Tibial nerve (tissue), 4 donors: ENCODE measurements around the gene CDKN2A. TPM values are rescaled to one million over a fixed set of nuclear protein-coding genes. Genes with fewer than 3 reads are reported as not detected.

ENCODE experiments used
- DNase-seq, 2 donors: peaks; one replicate each; pipeline ENCODE4 v3.0.0-alpha.2; 2019; ENCODE audit warnings: low spot score in 2 of 2
- H3K27ac ChIP-seq, 4 donors: fragments of 200-600 bp; sonication (generic) in 3 of 4; one replicate each; pipeline ENCODE4 v1.5.1; 2017 to 2019; ENCODE audit warnings: mild to moderate bottlenecking in 1 of 4
- H3K27me3 ChIP-seq, 2 donors: fragments of 200-600 bp; sonication (generic) in 1 of 2; one replicate each; pipeline versions ENCODE4 v1.5.1 to v1.6.0; 2017 to 2019
- H3K36me3 ChIP-seq, 3 donors: fragments of 200-600 bp; sonication (generic); one replicate each; pipeline ENCODE4 v1.5.1; 2018 to 2019
- H3K4me1 ChIP-seq, 4 donors: fragments of 200-600 bp; sonication (generic) in 3 of 4; one replicate each; pipeline ENCODE4 v1.5.1; 2017 to 2019
- H3K4me3 ChIP-seq, 4 donors: fragments of 200-600 bp; sonication (generic) in 3 of 4; one replicate each; pipeline ENCODE4 v1.5.1; 2017 to 2019; ENCODE audit warnings: mild to moderate bottlenecking in 1 of 4, moderate library complexity in 1 of 4
- H3K9me3 ChIP-seq, 4 donors: fragments of 200-600 bp; sonication (generic) in 3 of 4; one replicate each; pipeline ENCODE4 v1.5.1; 2017 to 2019
- CTCF ChIP-seq, 5 experiments: fragments of 200-600 bp in 3 of 5; fragments of 450-650 bp in 2 of 5; sonication (generic) in 3 of 5; IDR thresholded peaks; one replicate each; pipeline ENCODE4 v1.5.1; 2016 to 2019; ENCODE audit warnings: antibody characterized with exemption in 5 of 5, mild to moderate bottlenecking in 3 of 5, moderate library complexity in 2 of 5
- EP300 ChIP-seq, 2 donors: sonication (generic); formaldehyde crosslinking; IDR thresholded peaks; one replicate each; pipeline ENCODE4 v1.6.1; 2017; ENCODE audit warnings: antibody characterized with exemption in 2 of 2, mild to moderate bottlenecking in 1 of 2
- POLR2A ChIP-seq, 2 donors: fragments of 450-650 bp; IDR thresholded peaks; one replicate each; pipeline ENCODE4 v1.6.1; 2017; ENCODE audit warnings: antibody characterized with exemption in 2 of 2, mild to moderate bottlenecking in 2 of 2, moderate library complexity in 2 of 2
- WGBS, 2 donors: methylation state at CpG; one replicate each; pipeline ENCODE4 v1.1.5; 2018; 5-methylcytosine and 5-hydroxymethylcytosine counted together
- total RNA-seq, 4 donors: library from RNA; depleted of rRNA; stranded (reverse); fragments of >200 nt; gene quantifications; one replicate each; pipeline ENCODE4 v1.1.0, GENCODE V29; 2016

Gene CDKN2A
- total RNA-seq, 4 donors from 2014 or later = 1.7 to 11.6 (median 2.4) TPM

- TF ChIP-seq CTCF (IDR thresholded peaks at IDR 0.05) = no peak
- no peak for TF ChIP-seq EP300 (IDR thresholded peaks at IDR 0.05)
- no peak for TF ChIP-seq POLR2A (IDR thresholded peaks at IDR 0.05)
- no peak overlapping the region for H3K27ac ChIP-seq
- no peaks in the 10 kb centered on the region for H3K27me3 ChIP-seq
- no peaks in the 10 kb centered on the region for H3K9me3 ChIP-seq
- no peaks in the 10 kb centered on the region for H3K4me1 ChIP-seq
- WGBS, 2 donors = 95% methylated on average over 2 of the region's 2 CpGs
- no peak overlapping the region for H3K4me3 ChIP-seq
- peaks cover 0 to 38% (median 0%) of the 10 kb centered on the region in 3 donors for H3K36me3 ChIP-seq
- DNase-seq = no peak
Measured at GRCh38 chr9:21933865-21934264, 60.3 kb downstream of the CDKN2A start.

- Histone ChIP-seq H3K36me3 (peaks cover 0 to 38% (median 0%) of the 10 kb centered on the region in 3 donors), H3K4me3 (no peak overlapping the region), H3K27ac (no peak overlapping the region), H3K9me3 (no peaks in the 10 kb centered on the region), H3K27me3 (no peaks in the 10 kb centered on the region), H3K4me1 (no peaks in the 10 kb centered on the region)
- TF ChIP-seq EP300 (IDR thresholded peaks at IDR 0.05) = no peak
- no peak for TF ChIP-seq CTCF (IDR thresholded peaks at IDR 0.05)
- TF ChIP-seq POLR2A (IDR thresholded peaks at IDR 0.05) = no peak
- DNase-seq = no peak
Measured at GRCh38 chr9:21933281-21933680, 60.9 kb downstream of the CDKN2A start.

- Histone ChIP-seq H3K4me3 (no peak overlapping the region), H3K27me3 (no peaks in the 10 kb centered on the region), H3K27ac (no peak overlapping the region), H3K36me3 (peaks cover 0 to 38% (median 0%) of the 10 kb centered on the region in 3 donors), H3K4me1 (no peaks in the 10 kb centered on the region), H3K9me3 (no peaks in the 10 kb centered on the region)
- DNase-seq = no peak
- WGBS, 2 donors = 90 to 95% methylated on average over 1 of the region's 1 CpG
- TF ChIP-seq CTCF (IDR thresholded peaks at IDR 0.05) (no peak), POLR2A (IDR thresholded peaks at IDR 0.05) (no peak), EP300 (IDR thresholded peaks at IDR 0.05) (no peak)
Measured at GRCh38 chr9:21931428-21931827, 62.8 kb downstream of the CDKN2A start.

- TF ChIP-seq EP300 (IDR thresholded peaks at IDR 0.05) (no peak), CTCF (IDR thresholded peaks at IDR 0.05) (no peak), POLR2A (IDR thresholded peaks at IDR 0.05) (no peak)
- peaks cover 0 to 28% (median 0%) of the 10 kb centered on the region in 3 donors for H3K36me3 ChIP-seq
- no peak overlapping the region for H3K27ac ChIP-seq
- no peaks in the 10 kb centered on the region for H3K27me3 ChIP-seq
- no peaks in the 10 kb centered on the region for H3K4me1 ChIP-seq
- no peak for DNase-seq
- no peak overlapping the region for H3K4me3 ChIP-seq
- H3K9me3 ChIP-seq = no peaks in the 10 kb centered on the region
Measured at GRCh38 chr9:21927752-21928151, 66.4 kb downstream of the CDKN2A start.

GRCh38 chr9:21923694-21924093 lies 70.5 kb downstream of the CDKN2A start:
- Histone ChIP-seq H3K4me1 (peaks cover 0 to 8% (median 0%) of the 10 kb centered on the region in 4 donors), H3K4me3 (no peak overlapping the region), H3K36me3 (no peaks in the 10 kb centered on the region), H3K9me3 (no peaks in the 10 kb centered on the region), H3K27ac (no peak overlapping the region), H3K27me3 (no peaks in the 10 kb centered on the region)
- DNase-seq = no peak
- WGBS, 2 donors = 100% methylated on average over 1 of the region's 1 CpG
- TF ChIP-seq EP300 (IDR thresholded peaks at IDR 0.05) (no peak), CTCF (IDR thresholded peaks at IDR 0.05) (no peak), POLR2A (IDR thresholded peaks at IDR 0.05) (no peak)
